ACHN (cell line): ENCODE data around the gene IFI16.

ENCODE experiments used
- DNase-seq: peaks from one replicate; pipeline ENCODE4 v3.0.0-alpha.2; 2015
- in situ Hi-C: cut with HindIII; loops from 2 replicates; pipeline ENCODE4 v1.10.0; 2017; ENCODE audit warnings: low sequenced_read_pairs, low pct_ligation_motif_present, low pct_unique_long_range_greater_than_20kb

IFI16 gene

DNA sequence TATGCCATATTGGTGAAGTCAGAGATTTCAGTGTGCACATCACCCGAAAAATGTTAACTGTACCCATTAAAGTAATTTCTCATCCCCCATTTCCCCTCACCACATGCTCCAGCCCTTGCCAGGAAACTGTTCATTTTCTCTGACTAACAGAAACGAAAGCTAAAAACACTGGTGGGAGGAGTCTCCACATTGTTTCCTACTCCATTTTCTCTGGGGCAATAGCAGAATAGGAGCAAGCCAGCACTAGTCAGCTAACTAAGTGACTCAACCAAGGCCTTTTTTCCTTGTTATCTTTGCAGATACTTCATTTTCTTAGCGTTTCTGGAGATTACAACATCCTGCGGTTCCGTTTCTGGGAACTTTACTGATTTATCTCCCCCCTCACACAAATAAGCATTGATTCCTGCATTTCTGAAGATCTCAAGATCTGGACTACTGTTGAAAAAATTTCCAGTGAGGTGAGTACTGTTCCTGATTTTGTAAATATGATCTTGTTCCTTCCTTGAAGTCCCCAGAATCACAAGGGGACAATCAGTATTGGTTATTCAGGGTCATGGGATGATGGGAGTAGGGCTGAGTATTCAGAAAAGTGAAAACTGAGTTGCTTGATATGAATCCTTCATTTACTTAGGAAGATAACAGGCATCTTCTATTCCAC, at the start of gene IFI16:
Gene IFI16 (plus strand): TSS at position 204 of the 658 bp plus-strand sequence. CDS start 4,774 bp downstream, outside the sequence.
- in situ Hi-C loops = no loop called here
- peak; percentile 93 for DNase-seq

- in situ Hi-C loops = no loop called here
- no peak for DNase-seq
These were observed 48.5 kb upstream of the IFI16 start for GRCh38 chr1:158961178-158961577.

DNA sequence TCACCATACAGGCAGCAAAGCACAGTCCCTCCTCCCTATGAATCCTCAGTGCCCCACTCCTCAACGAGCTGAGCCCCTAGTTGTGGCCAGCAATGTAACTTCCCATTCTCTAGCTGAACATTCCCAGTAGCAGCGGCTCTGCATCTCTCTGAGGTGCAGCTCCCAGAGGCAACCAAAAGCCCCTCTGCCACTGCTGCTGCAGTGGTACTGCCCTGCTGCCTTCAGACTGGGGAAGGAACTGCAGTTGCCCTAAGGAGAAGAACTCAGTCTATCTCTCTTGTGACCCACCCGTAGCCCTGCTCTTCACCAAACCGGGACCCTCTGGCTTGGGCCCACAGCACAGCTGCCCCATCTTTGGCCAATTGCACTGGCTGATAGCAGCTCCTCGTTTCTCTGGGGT, 46.7 kb upstream of the IFI16 start:
- DNase-seq = no peak
- in situ Hi-C loops = no loop called here

DNA sequence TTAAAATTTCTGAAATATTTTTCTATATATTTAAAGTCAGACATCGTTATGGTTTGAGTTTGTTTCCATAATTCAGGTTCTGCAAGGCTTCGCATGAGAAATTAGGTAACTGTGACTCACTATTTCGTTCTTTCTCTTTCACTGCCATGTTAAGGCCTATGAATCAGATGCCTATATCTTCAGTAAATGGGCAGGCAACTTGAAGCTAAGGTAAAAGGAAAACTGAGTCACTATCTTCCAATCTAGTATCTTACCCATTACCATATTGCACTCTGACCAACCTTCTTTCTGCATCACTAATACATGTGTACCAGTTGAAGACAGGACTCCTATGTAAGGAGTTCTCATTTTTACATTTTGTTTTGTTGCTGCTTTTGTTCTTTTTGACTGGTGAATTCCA, 40.5 kb upstream of the IFI16 start:
- no peak for DNase-seq
- in situ Hi-C loops = no loop called here

- DNase-seq = no peak
- in situ Hi-C loops = no loop called here
These were observed 39.9 kb upstream of the IFI16 start for GRCh38 chr1:158969855-158970254.

GRCh38 chr1:158972841-158973240, 36.9 kb upstream of the IFI16 start:
- DNase-seq = peak; percentile 34
- in situ Hi-C loops = no loop called here

GRCh38 chr1:158976219-158976618, 33.5 kb upstream of the IFI16 start:
- in situ Hi-C loops = no loop called here
- no peak for DNase-seq

- in situ Hi-C loops = no loop called here
- no peak for DNase-seq
These were observed 31.0 kb upstream of the IFI16 start for GRCh38 chr1:158978730-158979129.

DNA sequence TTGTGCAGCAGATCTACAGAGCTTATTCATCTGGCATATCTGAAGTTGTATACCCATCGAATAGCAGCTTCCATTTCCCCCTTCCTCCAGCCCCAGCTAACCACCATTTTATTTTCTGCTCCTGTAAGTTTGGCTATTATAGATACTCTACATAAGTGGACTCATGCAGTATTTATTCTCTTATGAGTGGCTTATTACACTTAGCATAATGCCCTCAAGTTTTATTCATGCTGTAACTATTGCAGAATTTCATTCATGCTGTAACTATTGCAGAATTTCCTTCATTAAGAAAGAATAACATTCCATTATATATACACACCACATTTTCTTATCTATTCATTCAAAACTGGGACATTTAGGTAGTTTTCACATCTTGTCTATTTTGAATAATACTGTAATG, 30.5 kb upstream of the IFI16 start:
- no peak for DNase-seq
- in situ Hi-C loops = no loop called here

GRCh38 chr1:158983235-158983634, 26.5 kb upstream of the IFI16 start:
- in situ Hi-C loops = no loop called here
- DNase-seq = no peak

DNA sequence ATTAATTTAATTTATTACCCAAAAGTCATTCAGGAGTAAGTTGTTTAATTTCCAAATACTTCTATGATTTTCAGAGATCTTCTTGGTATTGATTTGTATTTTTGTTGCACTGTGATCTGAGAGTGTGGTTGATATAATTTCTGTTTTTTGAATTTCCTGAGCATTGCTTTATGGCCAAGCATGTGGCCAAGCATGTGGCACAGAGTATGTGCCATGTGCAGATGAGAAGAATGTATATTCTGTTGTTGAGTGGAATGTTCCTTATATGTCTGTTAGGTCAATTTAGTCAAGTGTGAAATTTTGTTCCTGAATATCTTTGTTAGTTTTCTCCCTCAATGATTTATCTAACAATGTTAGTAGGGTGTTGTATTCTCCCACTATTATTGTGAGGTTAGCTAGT, 25.3 kb upstream of the IFI16 start:
- in situ Hi-C loops = no loop called here
- no peak for DNase-seq

- no peak for DNase-seq
- in situ Hi-C loops = no loop called here
These were observed 20.3 kb upstream of the IFI16 start for GRCh38 chr1:158989424-158989823.

GRCh38 chr1:158992787-158993312, 16.9 kb upstream of the IFI16 start:
- in situ Hi-C loops = no loop called here
- no peak for DNase-seq

DNA sequence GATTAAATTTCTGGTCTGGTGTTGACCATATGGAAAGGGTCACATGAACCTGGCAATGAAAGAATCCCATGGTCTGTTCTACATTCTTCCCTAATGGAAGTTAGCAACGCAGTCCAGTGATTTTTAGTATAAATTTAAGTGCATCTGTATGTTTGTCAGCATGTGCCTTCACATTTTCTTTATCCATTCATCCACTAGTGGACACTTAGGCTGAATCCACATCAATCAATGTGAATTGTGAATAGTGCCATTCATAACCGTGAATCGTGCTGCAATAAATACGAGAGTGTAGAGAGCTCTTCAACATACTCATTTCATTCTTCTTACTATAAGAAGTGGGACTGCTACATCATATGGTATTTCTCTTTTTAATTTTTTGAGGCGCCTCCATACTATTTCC, 12.7 kb upstream of the IFI16 start:
- DNase-seq = no peak
- in situ Hi-C loops = no loop called here

DNA sequence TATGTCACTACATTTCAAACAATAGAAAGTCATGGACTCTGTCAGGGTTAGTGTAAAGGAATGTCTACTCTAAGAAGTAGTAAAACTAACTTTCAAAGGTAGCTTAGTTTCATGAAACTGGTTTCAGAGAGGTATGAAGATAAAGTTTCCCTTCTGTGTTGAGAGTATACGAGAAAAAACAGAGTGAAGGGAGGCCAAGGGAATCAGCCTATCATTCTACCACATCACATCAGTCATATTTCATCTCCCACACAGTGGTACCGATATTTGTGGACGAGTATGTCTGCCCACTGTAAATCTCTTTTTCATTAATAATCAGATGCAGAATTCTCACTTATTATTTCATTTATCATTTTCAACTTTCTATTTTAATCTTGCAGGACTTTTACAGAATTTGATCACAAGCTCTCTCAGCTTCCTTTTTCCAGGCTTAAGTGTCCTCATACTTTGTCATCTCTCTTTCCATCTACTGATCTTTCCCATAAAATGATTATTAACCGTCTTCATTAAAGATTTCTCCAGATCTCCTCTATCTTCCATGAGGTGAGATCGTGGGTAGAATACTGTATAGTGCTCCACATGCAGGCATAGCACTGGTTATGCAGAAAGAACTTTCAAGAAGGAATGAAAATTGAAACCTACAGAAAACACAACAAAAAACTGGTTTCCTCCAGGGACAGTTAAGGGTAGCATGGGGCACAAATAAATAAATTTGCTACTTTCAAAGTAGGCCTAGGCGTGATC, 11.5 kb upstream of the IFI16 start:
- DNase-seq = no peak
- in situ Hi-C loops = no loop called here

- peak; percentile 63 for DNase-seq
- in situ Hi-C loops = no loop called here
These were observed 10.9 kb upstream of the IFI16 start for GRCh38 chr1:158998781-158999161.

- in situ Hi-C loops = no loop called here
- DNase-seq = peak; percentile 87
These were observed 10.2 kb upstream of the IFI16 start for GRCh38 chr1:158999316-159000069.

DNA sequence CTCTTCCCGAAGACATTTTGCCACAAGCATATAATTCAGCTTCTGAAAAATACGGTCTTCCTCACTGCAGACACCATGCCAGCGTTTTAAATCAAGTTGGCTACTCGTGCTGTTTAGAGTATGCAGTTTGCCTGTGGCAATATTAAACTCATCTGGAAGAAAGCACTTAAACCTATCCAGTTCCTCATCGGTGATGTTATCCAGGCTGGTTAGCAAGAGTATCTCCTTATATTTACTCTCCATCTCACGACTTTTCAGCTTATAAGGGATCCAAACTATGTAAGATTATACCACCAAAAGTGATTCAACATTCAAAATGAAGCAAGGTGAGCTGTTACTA, 9.7 kb upstream of the IFI16 start:
- in situ Hi-C loops = no loop called here
- no peak for DNase-seq

DNA sequence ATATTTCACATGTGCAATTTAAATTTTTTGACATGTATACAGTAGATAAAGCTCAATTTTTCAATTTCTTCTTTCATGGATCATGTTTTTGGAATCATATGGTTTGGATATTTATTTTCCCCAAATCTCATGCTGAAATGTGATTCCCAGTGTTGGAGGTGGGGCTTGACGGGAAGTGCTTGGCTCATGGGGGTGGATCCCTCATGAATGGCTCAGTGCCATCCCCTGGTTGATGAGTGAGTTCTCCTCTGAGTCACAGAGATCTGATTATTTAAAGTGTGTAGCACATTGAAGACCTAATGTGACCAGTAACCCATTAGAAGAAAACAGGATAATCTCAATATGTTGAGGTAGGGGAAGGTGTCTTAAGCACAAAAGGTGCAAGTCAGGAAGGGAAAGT, 9.1 kb upstream of the IFI16 start:
- in situ Hi-C loops = no loop called here
- DNase-seq = peak; percentile 94
